GM12891 (cell line): ENCODE results near the gene ARHGAP12.

Experiments used
- DNase-seq: peaks from one replicate; pipeline ENCODE4 v3.0.0; 2011; ENCODE audit warnings: low spot score; ENCODE audit not compliant: insufficient read length
- FAIRE-seq: peaks from 2 replicates; lab custom pipeline; 2011; peaks lifted over from hg19 to GRCh38; lab: Jason Lieb, UNC
- PAX5 ChIP-seq: IDR thresholded peaks from 2 replicates; pipeline ENCODE4 v1.6.1; 2011; ENCODE audit warnings: low read length, moderate library complexity, mild to moderate bottlenecking; ENCODE audit not compliant: insufficient read depth, severe bottlenecking
- POLR2A ChIP-seq: IDR thresholded peaks from 2 replicates; pipeline ENCODE4 v1.6.1; 2011; ENCODE audit warnings: low read depth, low read length, control low read depth
- POLR2AphosphoS5 ChIP-seq: IDR thresholded peaks from 2 replicates; pipeline ENCODE4 v1.6.1; 2011; ENCODE audit warnings: low read depth, low read length, control low read depth
- POU2F2 ChIP-seq: IDR thresholded peaks from 2 replicates; pipeline ENCODE4 v1.6.1; 2011; ENCODE audit warnings: low read depth, mild to moderate bottlenecking, control low read depth, low read length, moderate library complexity
- SPI1 ChIP-seq: IDR thresholded peaks from 2 replicates; pipeline ENCODE4 v1.6.1; 2011; ENCODE audit warnings: low read depth, low read length, control low read depth
- TAF1 ChIP-seq: IDR thresholded peaks from 2 replicates; pipeline ENCODE4 v1.6.1; 2011; ENCODE audit warnings: low read depth, low read length, control low read depth

Gene ARHGAP12

GRCh38 chr10:31962826-31963588 lies 34.4 kb upstream of the ARHGAP12 start:
- no peak for TF ChIP-seq POU2F2
- TF ChIP-seq SPI1, result no peak
- TF ChIP-seq POLR2A, result no peak
- no peak for TF ChIP-seq PAX5
- TF ChIP-seq POLR2AphosphoS5, result no peak
- TF ChIP-seq TAF1, result no peak
- no peak for FAIRE-seq
- DNase-seq, result no peak

DNA sequence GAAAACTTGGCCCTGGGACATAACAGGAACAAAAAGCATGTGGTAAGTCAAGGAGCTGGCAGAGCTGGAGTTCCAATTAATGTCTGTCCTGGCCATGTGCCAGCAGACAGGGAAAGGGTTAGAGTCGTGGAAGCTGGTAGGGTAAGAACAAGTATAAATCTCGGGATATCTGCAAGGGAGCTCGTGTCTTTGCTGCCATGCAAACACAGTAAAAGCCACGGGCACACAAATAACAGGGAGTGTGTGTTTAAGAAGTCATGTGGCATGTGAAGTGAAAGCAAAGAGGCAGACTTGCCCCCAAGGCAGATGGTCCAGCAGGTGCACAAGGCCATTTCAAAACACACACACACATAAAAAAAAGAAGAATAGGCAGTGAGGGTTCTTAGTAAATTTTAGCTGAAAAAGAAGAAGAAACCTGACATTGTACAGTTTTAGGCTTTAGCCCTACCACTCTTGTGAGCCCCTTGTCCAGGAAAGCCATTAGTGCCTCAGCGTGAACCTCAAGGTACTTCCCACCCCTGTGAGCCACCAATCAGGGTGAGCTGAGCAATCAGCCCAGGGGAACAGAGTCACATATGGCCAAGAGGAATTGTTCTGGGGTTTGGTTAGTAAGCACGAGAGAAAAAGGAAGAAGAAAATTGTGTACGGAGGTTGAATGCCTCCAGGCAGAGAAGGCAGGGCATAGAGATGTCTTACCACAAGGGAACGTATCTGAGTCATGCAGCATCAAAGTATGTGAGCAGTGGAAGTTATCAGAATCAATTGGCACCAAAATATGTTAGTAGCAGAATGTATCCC lies 32.8 kb upstream of the ARHGAP12 start:
- TF ChIP-seq POLR2A (no peak), POU2F2 (no peak), TAF1 (no peak), POLR2AphosphoS5 (no peak), SPI1 (no peak), PAX5 (no peak)
- FAIRE-seq (no peak), DNase-seq (no peak)

DNA sequence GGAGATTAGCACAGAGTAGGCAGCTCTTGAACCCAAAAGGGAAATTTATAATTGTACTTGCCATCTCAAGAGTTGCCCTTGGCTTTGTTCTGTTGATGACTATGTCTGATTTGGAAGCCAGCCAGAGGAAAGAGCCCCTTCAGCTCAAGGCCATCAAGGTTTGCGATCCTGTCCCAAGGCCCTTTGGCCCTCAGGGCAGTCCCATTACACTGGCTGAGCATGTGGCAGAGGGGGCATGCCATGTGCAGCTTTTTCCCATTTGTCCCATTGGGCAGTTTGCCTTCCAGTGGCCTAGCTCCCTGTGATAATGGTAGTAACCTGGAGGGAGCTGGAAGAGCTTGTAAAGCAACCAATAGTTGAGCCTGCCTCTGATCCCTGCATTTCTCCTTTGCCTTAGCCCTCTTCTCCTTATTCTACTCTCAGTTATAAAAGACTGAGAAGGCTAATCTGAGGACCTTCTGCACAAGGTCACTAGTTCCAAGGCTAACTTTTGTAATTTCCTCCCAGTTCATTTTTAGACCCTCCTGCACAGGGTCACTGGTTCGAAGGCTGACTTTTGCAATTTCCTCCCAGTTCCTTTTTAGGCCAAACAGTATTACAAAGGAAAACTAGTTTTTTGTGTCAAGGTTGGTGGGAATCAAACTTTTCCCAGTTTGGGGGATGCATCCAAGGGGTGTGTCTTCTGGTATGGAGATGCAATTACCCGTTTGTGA lies 31.0 kb upstream of the ARHGAP12 start:
- TF ChIP-seq POU2F2 (no peak), TAF1 (no peak), SPI1 (no peak), POLR2AphosphoS5 (no peak), PAX5 (no peak), POLR2A (no peak)
- no peak for FAIRE-seq
- DNase-seq, result no peak

DNA sequence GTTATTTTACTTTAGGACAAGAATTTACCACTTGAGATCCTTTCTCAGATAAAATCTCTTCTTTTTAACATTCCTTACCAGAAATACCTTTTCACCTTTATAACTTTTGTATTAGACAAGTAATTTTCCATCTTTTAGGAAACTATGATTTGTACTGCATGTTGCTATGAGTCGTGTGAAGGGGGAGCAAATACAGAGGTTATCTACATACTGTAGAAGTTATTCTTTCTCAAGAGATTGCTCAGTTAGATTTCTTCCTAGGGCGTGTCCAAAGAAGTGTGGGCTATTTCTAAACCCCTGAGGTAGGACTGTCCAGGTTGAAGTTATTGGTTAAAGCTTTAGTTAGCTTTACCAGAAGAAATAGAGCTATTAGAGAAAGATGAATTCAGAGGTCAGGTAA lies 30.2 kb upstream of the ARHGAP12 start:
- TF ChIP-seq POLR2AphosphoS5 (no peak), POU2F2 (no peak), PAX5 (no peak), SPI1 (no peak), TAF1 (no peak), POLR2A (no peak)
- no peak for FAIRE-seq
- DNase-seq, result no peak

DNA sequence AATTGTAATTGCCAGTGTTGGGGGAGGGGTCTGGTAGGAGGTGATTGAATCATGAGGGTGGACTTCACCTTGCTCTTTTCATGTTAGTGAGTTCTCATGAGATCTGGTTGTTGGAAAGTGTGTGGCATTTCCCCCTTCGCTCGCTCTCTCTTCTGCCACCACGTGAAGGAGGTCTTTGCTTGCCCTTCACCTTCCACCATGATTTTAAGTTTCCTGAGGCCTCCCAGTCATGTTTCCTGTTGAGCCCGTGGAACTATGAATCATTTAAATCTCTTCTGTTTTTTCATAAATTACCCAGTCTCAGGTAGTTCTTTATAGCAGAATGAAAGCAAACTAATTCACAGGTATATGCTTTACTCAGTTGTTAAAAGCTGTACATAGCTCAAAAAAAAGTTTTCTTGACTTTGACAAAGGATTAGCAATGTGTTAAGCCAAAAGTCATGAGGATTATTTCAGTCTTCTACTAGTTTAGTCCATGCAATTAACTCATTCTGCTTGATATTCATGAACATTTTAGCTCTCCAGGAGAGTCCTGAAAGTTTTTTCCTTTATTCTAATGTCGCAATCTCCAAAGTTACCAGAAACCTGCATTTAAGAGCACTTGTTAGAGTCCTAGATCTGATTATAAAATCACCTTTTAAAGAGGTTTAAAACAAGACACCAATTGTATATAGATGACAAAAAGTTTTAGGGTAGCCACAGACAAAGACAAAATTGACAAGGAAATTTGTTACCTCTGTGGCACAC lies 27.7 kb upstream of the ARHGAP12 start:
- DNase-seq (no peak), FAIRE-seq (no peak)
- TF ChIP-seq PAX5 (no peak), POLR2AphosphoS5 (no peak), POU2F2 (no peak), TAF1 (no peak), POLR2A (no peak), SPI1 (no peak)

DNA sequence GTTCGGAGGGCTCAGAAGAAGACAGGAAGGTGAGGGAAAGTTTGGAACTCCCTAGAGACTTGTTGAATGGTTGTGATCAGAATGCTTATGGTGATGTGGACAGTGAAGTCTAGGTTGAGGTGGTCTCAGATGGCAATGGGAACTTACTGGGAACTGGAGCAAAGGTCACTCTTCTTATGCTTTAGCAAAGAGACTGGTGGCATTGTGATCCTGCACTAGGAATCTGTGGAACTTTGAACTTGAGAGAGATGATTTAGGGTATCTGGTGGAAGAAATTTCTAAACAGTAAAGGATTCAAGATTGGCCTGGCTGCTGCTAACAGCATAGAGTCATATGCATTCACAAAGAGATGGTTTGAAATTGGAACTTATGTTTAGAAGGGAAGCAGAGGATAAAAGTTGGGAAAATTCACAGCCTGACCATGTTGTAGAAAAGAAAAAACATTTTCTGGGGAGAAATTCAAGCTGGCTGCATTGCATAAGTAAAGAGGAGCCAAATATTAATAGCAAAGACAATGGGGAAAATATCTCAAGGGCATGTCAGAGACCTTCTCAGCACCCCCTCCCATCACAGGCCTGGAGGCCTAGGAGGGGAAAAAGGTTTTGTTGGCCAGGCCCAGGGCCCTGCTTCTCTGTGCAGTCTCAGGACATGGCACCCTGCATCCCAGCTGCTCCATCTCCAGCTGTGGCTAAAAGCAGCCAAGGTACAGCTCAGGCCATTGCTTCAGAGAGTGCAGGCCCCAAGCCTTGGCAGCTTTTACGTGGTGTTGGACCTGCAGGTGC lies 26.0 kb upstream of the ARHGAP12 start:
- no peak for TF ChIP-seq SPI1
- no peak for TF ChIP-seq POU2F2
- no peak for TF ChIP-seq TAF1
- TF ChIP-seq POLR2AphosphoS5, result no peak
- no peak for TF ChIP-seq PAX5
- TF ChIP-seq POLR2A, result no peak
- FAIRE-seq (no peak), DNase-seq (no peak)

DNA sequence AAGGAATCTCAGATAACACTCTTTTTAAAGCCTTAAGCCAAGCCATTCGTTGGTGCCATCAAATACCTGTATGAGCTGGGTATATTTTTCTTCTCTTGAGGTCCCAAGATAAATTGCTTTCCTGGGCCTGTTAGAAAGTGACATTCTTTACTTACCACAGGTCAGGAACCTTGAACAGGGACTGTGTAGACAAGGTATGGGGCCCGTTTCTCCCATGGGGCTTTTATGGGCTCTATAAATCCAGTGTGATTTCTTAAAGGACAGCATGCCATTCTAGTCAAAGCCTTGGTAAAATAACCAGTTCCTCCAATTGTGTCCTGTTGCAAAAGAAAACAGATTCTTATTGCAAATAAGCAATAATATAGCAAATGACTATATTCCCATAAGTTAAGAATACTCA lies 24.8 kb upstream of the ARHGAP12 start:
- TF ChIP-seq PAX5, result no peak
- no peak for TF ChIP-seq POU2F2
- TF ChIP-seq POLR2A, result no peak
- TF ChIP-seq POLR2AphosphoS5, result no peak
- TF ChIP-seq SPI1, result no peak
- TF ChIP-seq TAF1, result no peak
- DNase-seq, result no peak
- FAIRE-seq, result no peak

GRCh38 chr10:31953080-31953479 lies 24.4 kb upstream of the ARHGAP12 start:
- FAIRE-seq (no peak), DNase-seq (no peak)
- no peak for TF ChIP-seq TAF1
- no peak for TF ChIP-seq POLR2AphosphoS5
- TF ChIP-seq POLR2A, result no peak
- no peak for TF ChIP-seq PAX5
- TF ChIP-seq POU2F2, result no peak
- no peak for TF ChIP-seq SPI1
